Left ventricle myocardium inferior (tissue), 1 donor: ENCODE data around the gene OPRM1. TPM values are rescaled to one million over a fixed set of nuclear protein-coding genes. Genes with fewer than 3 reads are reported as not detected.
"Not testable (repeated sequence)": the region's sequence is repeated elsewhere in the genome, so short reads cannot be mapped to it uniquely, and the experiment has no call there.

ENCODE experiments used
- DNase-seq: peaks from one replicate; pipeline ENCODE4 v3.0.0-alpha.2; 2020
- H3K27ac ChIP-seq: fragments of 200-600 bp; replicated peaks from 2 replicates; pipeline ENCODE4 v1.8.0; 2021
- H3K27me3 ChIP-seq: fragments of 200-600 bp; 2 replicates; pipeline ENCODE4 v1.8.0; 2021; ENCODE audit warnings: low read depth
- H3K36me3 ChIP-seq: fragments of 200-600 bp; 2 replicates; pipeline ENCODE4 v1.8.0; 2021
- H3K4me1 ChIP-seq: fragments of 200-600 bp; 2 replicates; pipeline ENCODE4 v1.8.0; 2021
- H3K4me3 ChIP-seq: fragments of 200-600 bp; 2 replicates; pipeline ENCODE4 v1.8.0; 2021; ENCODE audit warnings: mild to moderate bottlenecking, moderate library complexity
- H3K9me3 ChIP-seq: fragments of 200-600 bp; replicated peaks from 2 replicates; pipeline ENCODE4 v1.8.0; 2021
- CTCF ChIP-seq: fragments of 200-600 bp; IDR thresholded peaks from 2 replicates; pipeline ENCODE4 v1.8.0; 2021; ENCODE audit warnings: antibody characterized with exemption, mild to moderate bottlenecking, borderline replicate concordance
- intact Hi-C: fragments of 100-400 bp; cut with micrococcal nuclease; formaldehyde crosslinking; loops from one replicate; pipeline ENCODE4 v1.11.0; 2022
- total RNA-seq: library from RNA; stranded (reverse); fragmentation: NEBNext Ultra II Directional; extraction: Animal tissue kit (Norgen Biotek cat#: 25700); gene quantifications from one replicate; pipeline ENCODE4 v1.2.1, GENCODE V29; 2021
- donor health status: DM: no; HTN: yes; CAD: no; lungs with severe emphysema.

The OPRM1 gene
- total RNA-seq, 1 donor from 2014 or later: not detected

- no peaks in the 10 kb centered on the region for H3K27me3 ChIP-seq
- no peaks in the 10 kb centered on the region for H3K4me1 ChIP-seq
- no peak for TF ChIP-seq CTCF
- peaks cover 9% of the 10 kb centered on the region for H3K9me3 ChIP-seq
- H3K27ac ChIP-seq: no peak overlapping the region
- H3K36me3 ChIP-seq: no peaks in the 10 kb centered on the region
- intact Hi-C loops: no loop called here
- DNase-seq: no peak
- no peak overlapping the region for H3K4me3 ChIP-seq
These were observed 32.7 kb downstream of the OPRM1 start for GRCh38 chr6:154071711-154072110.

- H3K36me3 ChIP-seq, H3K9me3 ChIP-seq, H3K4me3 ChIP-seq, H3K27me3 ChIP-seq, H3K27ac ChIP-seq, DNase-seq, intact Hi-C loops, H3K4me1 ChIP-seq: not testable (repeated sequence)
These were observed 39.6 kb downstream of the OPRM1 start for GRCh38 chr6:154078596-154078995.

GRCh38 chr6:154080461-154081189 is 41.6 kb downstream of the OPRM1 start:
- intact Hi-C loops: no loop called here
- Histone ChIP-seq H3K4me3 (no peak overlapping the region), H3K27ac (no peak overlapping the region), H3K36me3 (no peaks in the 10 kb centered on the region), H3K9me3 (no peaks in the 10 kb centered on the region), H3K27me3 (no peaks in the 10 kb centered on the region), H3K4me1 (no peaks in the 10 kb centered on the region)
- TF ChIP-seq CTCF: no peak
- DNase-seq: no peak

- H3K27me3 ChIP-seq: no peaks in the 10 kb centered on the region
- TF ChIP-seq CTCF: no peak
- DNase-seq: no peak
- intact Hi-C loops: no loop called here
- H3K4me3 ChIP-seq: no peak overlapping the region
- H3K4me1 ChIP-seq: no peaks in the 10 kb centered on the region
- no peak overlapping the region for H3K27ac ChIP-seq
- no peaks in the 10 kb centered on the region for H3K9me3 ChIP-seq
- H3K36me3 ChIP-seq: no peaks in the 10 kb centered on the region
These were observed 47.5 kb downstream of the OPRM1 start for GRCh38 chr6:154086510-154086909.

GRCh38 chr6:154092326-154092962 is 53.4 kb downstream of the OPRM1 start:
- no peak for TF ChIP-seq CTCF
- H3K9me3 ChIP-seq: no peaks in the 10 kb centered on the region
- H3K4me3 ChIP-seq: no peak overlapping the region
- intact Hi-C loops: no loop called here
- H3K27ac ChIP-seq: no peak overlapping the region
- H3K4me1 ChIP-seq: no peaks in the 10 kb centered on the region
- H3K27me3 ChIP-seq: no peaks in the 10 kb centered on the region
- no peak for DNase-seq
- H3K36me3 ChIP-seq: no peaks in the 10 kb centered on the region

- intact Hi-C loops: no loop called here
- Histone ChIP-seq H3K9me3 (no peaks in the 10 kb centered on the region), H3K36me3 (no peaks in the 10 kb centered on the region), H3K27me3 (no peaks in the 10 kb centered on the region), H3K4me1 (no peaks in the 10 kb centered on the region), H3K4me3 (no peak overlapping the region), H3K27ac (no peak overlapping the region)
- DNase-seq: no peak
- no peak for TF ChIP-seq CTCF
These were observed 54.4 kb downstream of the OPRM1 start for GRCh38 chr6:154093231-154094044.
